ENCODE data around the gene FOXJ2. TPM values are rescaled to one million over a fixed set of nuclear protein-coding genes. Genes with fewer than 3 reads are reported as not detected.
A peak's percentile ranks its signal among the peaks of the same experiment; 100 is the strongest.
"Not testable (repeated sequence)": the region's sequence is repeated elsewhere in the genome, so short reads cannot be mapped to it uniquely, and the experiment has no call there.

The FOXJ2 gene
- total and polyA plus RNA-seq, 2 donors from 2014 or later: 4.4 to 17.0 TPM

DNA sequence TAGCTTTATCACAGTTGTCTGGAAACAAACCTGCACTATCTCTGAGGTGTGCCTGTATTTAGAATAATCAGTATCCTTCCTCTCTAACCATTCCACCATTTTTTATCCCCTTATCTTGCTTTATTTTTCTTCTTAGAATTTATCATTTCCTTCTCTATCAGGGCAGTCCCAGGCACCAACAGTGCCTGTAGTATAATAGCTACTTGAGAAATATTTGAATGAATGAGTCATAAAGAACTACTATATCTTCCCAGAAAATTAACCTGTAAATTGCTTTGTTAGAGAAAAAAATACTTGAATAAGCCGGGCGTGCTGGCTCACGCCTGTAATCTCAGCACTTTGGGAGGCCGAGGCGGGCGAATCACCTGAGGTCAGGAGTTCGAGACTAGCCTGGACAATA is 21.2 kb upstream of the FOXJ2 start:
- no peak for DNase-seq
- Histone ChIP-seq H3K9me3 (ENCODE audit: control insufficient read depth in 2 of 3, insufficient read depth in 1 of 3, low read length in 3 of 3) (no peaks in the 10 kb centered on the region), H3K4me3 (ENCODE audit: low read length in 3 of 3) (no peak overlapping the region), H3K36me3 (ENCODE audit: control insufficient read depth in 2 of 3, insufficient read depth in 3 of 3, low read length in 3 of 3) (no peaks in the 10 kb centered on the region), H3K9ac (ENCODE audit: low read length in 3 of 3) (no peak overlapping the region), H3K4me1 (ENCODE audit: control insufficient read depth in 2 of 3, insufficient read depth in 2 of 3, low read depth in 1 of 3, low read length in 3 of 3) (no peaks in the 10 kb centered on the region), H3K27ac (ENCODE audit: low read depth in 2 of 2, low read length in 2 of 2) (no peak overlapping the region), H3K27me3 (ENCODE audit: control insufficient read depth, insufficient read depth, low read length) (peaks cover 2% of the 10 kb centered on the region)
- intact Hi-C loops (cut with DNase I): no loop called here
- FAIRE-seq: no peak
- TF ChIP-seq, protein P1, sequence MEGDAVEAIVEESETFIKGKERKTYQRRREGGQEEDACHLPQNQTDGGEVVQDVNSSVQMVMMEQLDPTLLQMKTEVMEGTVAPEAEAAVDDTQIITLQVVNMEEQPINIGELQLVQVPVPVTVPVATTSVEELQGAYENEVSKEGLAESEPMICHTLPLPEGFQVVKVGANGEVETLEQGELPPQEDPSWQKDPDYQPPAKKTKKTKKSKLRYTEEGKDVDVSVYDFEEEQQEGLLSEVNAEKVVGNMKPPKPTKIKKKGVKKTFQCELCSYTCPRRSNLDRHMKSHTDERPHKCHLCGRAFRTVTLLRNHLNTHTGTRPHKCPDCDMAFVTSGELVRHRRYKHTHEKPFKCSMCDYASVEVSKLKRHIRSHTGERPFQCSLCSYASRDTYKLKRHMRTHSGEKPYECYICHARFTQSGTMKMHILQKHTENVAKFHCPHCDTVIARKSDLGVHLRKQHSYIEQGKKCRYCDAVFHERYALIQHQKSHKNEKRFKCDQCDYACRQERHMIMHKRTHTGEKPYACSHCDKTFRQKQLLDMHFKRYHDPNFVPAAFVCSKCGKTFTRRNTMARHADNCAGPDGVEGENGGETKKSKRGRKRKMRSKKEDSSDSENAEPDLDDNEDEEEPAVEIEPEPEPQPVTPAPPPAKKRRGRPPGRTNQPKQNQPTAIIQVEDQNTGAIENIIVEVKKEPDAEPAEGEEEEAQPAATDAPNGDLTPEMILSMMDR (IDR thresholded peaks at IDR 0.05; ENCODE audit: borderline replicate concordance, extremely low read depth, insufficient read depth): no peak

DNA sequence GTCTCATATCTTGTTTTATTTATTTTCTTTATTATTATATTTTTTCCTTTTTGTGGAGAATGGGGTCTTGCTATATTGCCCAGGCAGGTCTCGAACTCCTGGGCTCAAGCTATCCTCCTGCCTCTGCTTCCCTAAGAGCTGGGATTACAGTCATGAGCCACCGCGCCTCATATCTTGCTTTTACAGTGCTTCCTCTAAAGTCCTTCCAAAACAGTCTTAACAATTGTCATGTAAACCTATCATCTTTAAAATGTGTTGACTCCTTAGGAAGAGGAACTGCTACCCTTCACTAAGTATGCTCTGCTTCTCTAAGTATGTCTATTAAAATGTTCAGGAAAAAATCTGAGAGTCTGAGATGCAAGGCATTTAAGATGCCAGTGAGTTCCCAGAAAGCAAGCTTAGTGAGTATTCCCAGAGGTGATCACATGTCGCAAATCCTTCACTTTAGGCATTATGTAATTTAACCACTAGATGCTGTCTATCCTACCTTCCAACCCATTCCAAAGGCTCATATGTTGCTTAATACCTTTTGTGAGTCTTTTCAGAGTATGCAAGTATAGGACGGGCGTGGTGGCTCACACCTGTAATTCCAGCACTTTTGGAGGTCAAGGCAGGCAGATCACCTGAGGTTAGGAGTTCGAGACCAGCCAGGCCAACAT is 19.7 kb upstream of the FOXJ2 start:
- H3K9me3 ChIP-seq (ENCODE audit: control insufficient read depth in 2 of 3, insufficient read depth in 1 of 3, low read length in 3 of 3): no peaks in the 10 kb centered on the region
- TF ChIP-seq, protein P1 (IDR thresholded peaks at IDR 0.05; ENCODE audit: borderline replicate concordance, extremely low read depth, insufficient read depth): no peak
- H3K36me3 ChIP-seq (ENCODE audit: control insufficient read depth in 2 of 3, insufficient read depth in 3 of 3, low read length in 3 of 3): no peaks in the 10 kb centered on the region
- no peak overlapping the region for H3K27ac ChIP-seq (ENCODE audit: low read depth in 2 of 2, low read length in 2 of 2)
- peaks cover 4% of the 10 kb centered on the region for H3K27me3 ChIP-seq (ENCODE audit: control insufficient read depth, insufficient read depth, low read length)
- no peak overlapping the region for H3K4me3 ChIP-seq (ENCODE audit: low read length in 3 of 3)
- no peak overlapping the region for H3K9ac ChIP-seq (ENCODE audit: low read length in 3 of 3)
- intact Hi-C loops (cut with DNase I): no loop called here
- H3K4me1 ChIP-seq (ENCODE audit: control insufficient read depth in 2 of 3, insufficient read depth in 2 of 3, low read depth in 1 of 3, low read length in 3 of 3): no peaks in the 10 kb centered on the region
- no peak for DNase-seq
- no peak for FAIRE-seq

DNA sequence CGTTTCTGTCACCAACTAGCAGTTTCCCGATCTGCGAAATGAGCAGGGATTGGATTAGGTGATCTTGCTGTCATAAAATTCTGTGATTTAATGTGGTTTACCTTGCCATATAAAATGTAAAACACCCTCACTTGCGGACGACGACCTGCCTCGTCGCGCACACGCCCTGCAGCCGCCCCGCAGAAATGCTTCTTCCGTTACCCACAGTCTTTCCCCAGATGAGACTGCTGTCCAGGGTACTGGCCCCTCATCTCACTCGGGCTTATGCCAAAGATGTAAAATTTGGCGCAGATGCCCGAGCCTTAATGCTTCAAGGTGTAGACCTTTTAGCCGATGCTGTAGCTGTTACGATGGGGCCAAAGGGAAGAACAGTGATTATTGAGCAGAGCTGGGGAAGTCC is 17.7 kb upstream of the FOXJ2 start:
- H3K9ac ChIP-seq (ENCODE audit: low read length in 3 of 3): no peak overlapping the region
- H3K36me3 ChIP-seq (ENCODE audit: control insufficient read depth in 2 of 3, insufficient read depth in 3 of 3, low read length in 3 of 3): no peaks in the 10 kb centered on the region
- H3K4me1 ChIP-seq (ENCODE audit: control insufficient read depth in 2 of 3, insufficient read depth in 2 of 3, low read depth in 1 of 3, low read length in 3 of 3): peaks cover 0 to 2% (median 0%) of the 10 kb centered on the region in 3 donors
- peaks cover 10% of the 10 kb centered on the region for H3K27me3 ChIP-seq (ENCODE audit: control insufficient read depth, insufficient read depth, low read length)
- H3K9me3 ChIP-seq (ENCODE audit: control insufficient read depth in 2 of 3, insufficient read depth in 1 of 3, low read length in 3 of 3): no peaks in the 10 kb centered on the region
- DNase-seq: peak in 2 of 5 donors; percentile 25 to 26
- H3K4me3 ChIP-seq (ENCODE audit: low read length in 3 of 3): no peak overlapping the region
- FAIRE-seq: no peak
- TF ChIP-seq, protein P1 (IDR thresholded peaks at IDR 0.05; ENCODE audit: borderline replicate concordance, extremely low read depth, insufficient read depth): no peak
- intact Hi-C loops (cut with DNase I): no loop called here
- H3K27ac ChIP-seq (ENCODE audit: low read depth in 2 of 2, low read length in 2 of 2): no peak overlapping the region

DNA sequence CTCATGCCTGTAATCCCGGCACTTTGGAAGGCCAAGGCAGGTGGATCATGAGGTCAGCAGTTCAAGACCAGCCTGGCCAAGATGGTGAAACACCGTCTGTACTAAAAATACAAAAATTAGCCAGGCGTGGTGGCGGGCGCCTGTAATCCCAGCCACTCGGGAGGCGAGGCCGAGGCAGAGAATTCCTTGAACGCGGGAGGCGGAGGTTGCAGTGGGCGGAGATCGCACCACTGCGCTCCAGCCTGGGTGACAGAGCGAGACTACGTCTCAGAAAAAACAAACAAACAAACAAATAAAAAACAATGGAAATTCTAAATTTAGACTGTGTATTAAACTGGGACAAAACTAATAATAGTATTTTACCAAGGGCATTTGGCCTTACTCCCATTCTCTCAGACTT is 14.3 kb upstream of the FOXJ2 start:
- FAIRE-seq; H3K4me1 ChIP-seq (ENCODE audit: control insufficient read depth in 2 of 3, insufficient read depth in 2 of 3, low read depth in 1 of 3, low read length in 3 of 3); DNase-seq; H3K27ac ChIP-seq (ENCODE audit: low read depth in 2 of 2, low read length in 2 of 2); H3K36me3 ChIP-seq (ENCODE audit: control insufficient read depth in 2 of 3, insufficient read depth in 3 of 3, low read length in 3 of 3); H3K9ac ChIP-seq (ENCODE audit: low read length in 3 of 3); intact Hi-C loops (cut with DNase I); H3K9me3 ChIP-seq (ENCODE audit: control insufficient read depth in 2 of 3, insufficient read depth in 1 of 3, low read length in 3 of 3): not testable (repeated sequence)
- peak overlapping the region in 1 of 3 donors; percentile 25 for H3K4me3 ChIP-seq (ENCODE audit: low read length in 3 of 3)
- H3K27me3 ChIP-seq (ENCODE audit: control insufficient read depth, insufficient read depth, low read length): peaks cover 10% of the 10 kb centered on the region

Data from kidney (tissue), 14 donors.